GM12864 (cell line): ENCODE data around the gene HHIPL1.

ENCODE experiments used
- DNase-seq: peaks from one replicate; pipeline ENCODE4 v3.0.0-alpha.2; 2011; ENCODE audit warnings: low read depth
- H3K4me3 ChIP-seq: 2 replicates; pipeline ENCODE4 v1.5.1; 2011; ENCODE audit warnings: mild to moderate bottlenecking, low read depth, low read length, control low read depth
- CTCF ChIP-seq: IDR thresholded peaks from 2 replicates; pipeline ENCODE4 v1.5.1; 2011; ENCODE audit warnings: low read depth, mild to moderate bottlenecking, moderate library complexity, low read length, control low read depth, inconsistent platforms; ENCODE audit errors: missing control alignments

Gene HHIPL1

DNA sequence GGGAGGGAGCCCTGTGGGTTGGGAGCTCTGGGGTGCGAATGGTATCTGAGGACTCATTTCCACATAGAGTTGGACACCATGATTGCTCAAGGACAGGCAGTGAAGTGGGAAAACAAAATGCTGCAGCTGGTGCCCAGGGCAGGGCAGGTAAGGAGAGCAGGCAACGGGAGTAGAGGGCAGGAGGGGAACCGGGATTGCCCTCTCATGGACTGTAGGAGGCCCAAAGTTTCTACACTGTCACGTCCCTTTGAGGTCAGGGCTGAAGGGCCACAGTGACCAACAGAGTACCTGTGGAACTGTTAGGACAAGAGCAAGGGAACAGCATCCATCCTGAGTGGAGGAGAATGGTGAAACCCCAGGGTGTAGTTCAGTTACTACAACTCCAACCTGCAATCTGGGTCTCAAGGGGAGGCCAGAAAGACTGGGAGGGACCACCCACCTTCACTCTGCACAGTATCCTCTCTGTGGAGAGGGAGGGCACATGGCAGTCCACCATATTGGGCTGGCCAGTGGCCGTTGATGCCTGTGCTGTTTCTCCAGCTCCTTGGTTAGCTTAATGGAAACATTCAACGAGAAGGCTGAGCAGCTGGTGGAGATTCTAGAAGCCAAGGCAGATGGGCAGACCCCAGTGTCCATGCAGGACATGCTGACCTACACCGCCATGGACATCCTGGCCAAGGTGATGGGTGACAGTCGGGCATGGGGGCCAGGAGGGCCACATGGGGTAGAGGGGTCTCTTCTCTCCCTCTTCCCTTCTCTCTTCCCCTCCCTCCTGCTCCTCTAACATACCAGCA, 61.4 kb downstream of the HHIPL1 start:
- no peak for TF ChIP-seq CTCF
- no peak for DNase-seq

DNA sequence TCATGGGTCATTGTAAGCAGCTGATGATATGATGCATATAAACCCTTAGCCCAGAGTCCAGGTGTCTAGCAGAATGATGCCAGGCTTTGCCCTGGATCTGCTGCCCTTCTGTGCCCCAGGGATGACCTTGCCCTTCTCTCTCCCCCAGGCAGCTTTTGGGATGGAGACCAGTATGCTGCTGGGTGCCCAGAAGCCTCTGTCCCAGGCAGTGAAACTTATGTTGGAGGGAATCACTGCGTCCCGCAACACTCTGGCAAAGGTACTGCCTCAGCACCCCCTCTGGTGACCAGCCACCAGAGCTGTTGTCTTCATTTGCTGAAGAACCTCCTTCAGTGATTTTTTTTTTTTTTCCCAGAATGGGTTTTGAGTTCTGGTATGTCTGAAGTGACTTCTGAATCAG, 62.5 kb downstream of the HHIPL1 start:
- TF ChIP-seq CTCF, result no peak
- DNase-seq, result no peak
- no peak overlapping the region for H3K4me3 ChIP-seq

More for the DNA sequence above, 61.4 kb downstream of the HHIPL1 start:
- no peak overlapping the region for H3K4me3 ChIP-seq

- no peak for DNase-seq
- H3K4me3 ChIP-seq, result no peak overlapping the region
- no peak for TF ChIP-seq CTCF
Observed at GRCh38 chr14:99707921-99708320, 63.0 kb downstream of the HHIPL1 start.

DNA sequence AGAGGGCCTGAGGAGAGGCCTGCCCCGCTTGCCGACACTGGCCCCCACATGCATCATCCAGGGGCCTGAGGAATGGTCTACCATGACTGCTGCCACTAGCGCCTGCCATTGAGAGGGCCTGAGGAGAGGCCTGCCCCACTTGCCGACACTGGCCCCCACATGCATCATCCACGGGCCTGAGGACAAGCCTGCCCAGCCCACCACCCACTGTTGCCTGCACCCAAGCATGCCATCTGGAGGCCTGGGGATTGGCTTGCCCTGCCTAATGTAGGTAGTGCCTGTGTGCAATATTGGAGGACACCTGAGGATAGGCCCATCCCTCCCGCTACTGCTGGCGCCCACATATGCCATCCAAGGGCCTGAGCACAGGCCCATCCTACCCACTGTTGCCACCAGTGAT, 63.5 kb downstream of the HHIPL1 start:
- no peak overlapping the region for H3K4me3 ChIP-seq
- no peak for DNase-seq
- TF ChIP-seq CTCF, result no peak

DNA sequence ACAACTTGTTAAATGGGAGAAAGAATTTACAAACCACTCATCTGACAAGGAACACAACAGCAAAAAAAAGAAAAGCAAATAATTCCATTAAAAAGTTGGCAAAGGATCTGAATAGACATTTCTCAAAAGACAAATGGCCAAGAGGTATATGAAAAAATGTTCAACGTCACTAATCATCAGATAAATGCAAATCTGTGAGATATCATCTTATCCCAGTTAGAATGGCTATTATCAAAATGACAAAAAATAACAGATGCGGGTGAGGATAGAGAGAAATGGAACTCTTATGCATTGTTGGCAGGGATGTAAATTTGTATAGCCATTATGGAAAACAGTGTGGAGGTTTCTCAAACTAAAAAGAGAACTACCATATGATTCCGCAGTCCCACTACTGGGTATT, 69.0 kb downstream of the HHIPL1 start:
- DNase-seq, result no peak
- H3K4me3 ChIP-seq, result no peak overlapping the region
- no peak for TF ChIP-seq CTCF

DNA sequence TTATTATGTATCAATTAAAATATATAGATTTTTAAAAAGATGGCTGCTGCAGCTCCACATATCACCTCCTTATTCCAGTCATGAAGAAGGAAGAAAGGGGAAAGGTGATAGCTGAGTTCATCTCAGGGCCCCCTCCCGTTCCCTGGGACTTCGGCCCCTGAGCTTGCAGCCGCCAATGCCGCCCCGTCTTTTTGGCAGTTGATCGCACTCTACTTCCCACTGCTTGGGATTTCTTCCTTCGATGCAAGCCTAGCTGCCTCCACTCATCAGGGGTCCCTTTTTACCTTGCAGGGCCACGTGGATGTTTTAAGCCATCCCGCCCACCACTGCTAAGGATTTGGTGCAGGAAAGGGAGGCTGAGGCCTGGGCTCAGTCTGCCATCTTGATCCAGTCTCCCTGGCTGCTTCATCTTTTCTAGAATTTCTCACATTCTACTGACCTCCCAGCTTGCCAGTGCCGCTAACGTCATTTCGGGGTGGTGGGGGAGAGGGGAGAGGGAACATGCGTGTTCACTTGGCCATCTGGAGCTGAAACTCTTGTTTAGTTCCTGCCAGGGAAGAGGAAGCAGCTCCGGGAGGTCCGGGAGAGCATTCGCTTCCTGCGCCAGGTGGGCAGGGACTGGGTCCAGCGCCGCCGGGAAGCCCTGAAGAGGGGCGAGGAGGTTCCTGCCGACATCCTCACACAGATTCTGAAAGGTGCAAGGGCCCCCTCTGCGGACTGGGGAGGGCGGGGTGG, 70.5 kb downstream of the HHIPL1 start:
- no peak overlapping the region for H3K4me3 ChIP-seq
- no peak for TF ChIP-seq CTCF
- no peak for DNase-seq
